Type B pancreatic cell (in vitro differentiated cells): ENCODE data around the gene FARP1. TPM values are rescaled to one million over a fixed set of nuclear protein-coding genes. Genes with fewer than 3 reads are reported as not detected.

Experiments used
- DNase-seq: peaks from one replicate; pipeline ENCODE4 v3.0.0; 2021; ENCODE audit warnings: mixed read lengths; ENCODE audit not compliant: unreplicated experiment; ENCODE audit errors: extremely low spot score
- H3K27ac Mint-ChIP-seq: 2 replicates; pipeline ENCODE4 v1.8.0; 2021; ENCODE audit warnings: mild to moderate bottlenecking, mixed read lengths
- H3K27me3 Mint-ChIP-seq: 2 replicates; pipeline ENCODE4 v1.8.0; 2021; ENCODE audit warnings: mixed read lengths
- H3K36me3 Mint-ChIP-seq: 2 replicates; pipeline ENCODE4 v1.8.0; 2021; ENCODE audit warnings: mixed read lengths
- H3K4me1 Mint-ChIP-seq: one replicate; pipeline ENCODE4 v1.8.0; 2021; ENCODE audit warnings: mixed read lengths; ENCODE audit not compliant: unreplicated experiment
- H3K4me3 Mint-ChIP-seq: 2 replicates; pipeline ENCODE4 v1.8.0; 2021; ENCODE audit warnings: mild to moderate bottlenecking, mixed read lengths
- H3K9me3 Mint-ChIP-seq: 2 replicates; pipeline ENCODE4 v1.8.0; 2021; ENCODE audit warnings: mixed read lengths
- total RNA-seq: library from RNA; stranded (reverse); gene quantifications from 2 replicates; pipeline ENCODE4 v1.2.1, GENCODE V29; 2021; ENCODE audit warnings: low replicate concordance
- TF ChIP-seq, protein P1 (sequence below): fragments of 200-600 bp; sonication (generic); conservative IDR thresholded peaks from 2 replicates; pipeline ENCODE4 v1.5.0; 2021; ENCODE audit warnings: antibody characterized with exemption, mild to moderate bottlenecking

FARP1 gene
- total RNA-seq, 1 donor from 2014 or later = 195 TPM

GRCh38 chr13:98495627-98496478 lies 353.0 kb downstream of the FARP1 start:
- no peaks in the 10 kb centered on the region for H3K27me3 Mint-ChIP-seq
- H3K27ac Mint-ChIP-seq = peak overlapping the region; percentile 28
- H3K4me1 Mint-ChIP-seq = peaks cover 68% of the 10 kb centered on the region
- peaks cover 4% of the 10 kb centered on the region for H3K9me3 Mint-ChIP-seq
- H3K36me3 Mint-ChIP-seq = peaks cover 42% of the 10 kb centered on the region
- no peak for DNase-seq
- TF ChIP-seq, protein P1, sequence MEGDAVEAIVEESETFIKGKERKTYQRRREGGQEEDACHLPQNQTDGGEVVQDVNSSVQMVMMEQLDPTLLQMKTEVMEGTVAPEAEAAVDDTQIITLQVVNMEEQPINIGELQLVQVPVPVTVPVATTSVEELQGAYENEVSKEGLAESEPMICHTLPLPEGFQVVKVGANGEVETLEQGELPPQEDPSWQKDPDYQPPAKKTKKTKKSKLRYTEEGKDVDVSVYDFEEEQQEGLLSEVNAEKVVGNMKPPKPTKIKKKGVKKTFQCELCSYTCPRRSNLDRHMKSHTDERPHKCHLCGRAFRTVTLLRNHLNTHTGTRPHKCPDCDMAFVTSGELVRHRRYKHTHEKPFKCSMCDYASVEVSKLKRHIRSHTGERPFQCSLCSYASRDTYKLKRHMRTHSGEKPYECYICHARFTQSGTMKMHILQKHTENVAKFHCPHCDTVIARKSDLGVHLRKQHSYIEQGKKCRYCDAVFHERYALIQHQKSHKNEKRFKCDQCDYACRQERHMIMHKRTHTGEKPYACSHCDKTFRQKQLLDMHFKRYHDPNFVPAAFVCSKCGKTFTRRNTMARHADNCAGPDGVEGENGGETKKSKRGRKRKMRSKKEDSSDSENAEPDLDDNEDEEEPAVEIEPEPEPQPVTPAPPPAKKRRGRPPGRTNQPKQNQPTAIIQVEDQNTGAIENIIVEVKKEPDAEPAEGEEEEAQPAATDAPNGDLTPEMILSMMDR = no peak
- H3K4me3 Mint-ChIP-seq = peak overlapping the region; percentile 51

DNA sequence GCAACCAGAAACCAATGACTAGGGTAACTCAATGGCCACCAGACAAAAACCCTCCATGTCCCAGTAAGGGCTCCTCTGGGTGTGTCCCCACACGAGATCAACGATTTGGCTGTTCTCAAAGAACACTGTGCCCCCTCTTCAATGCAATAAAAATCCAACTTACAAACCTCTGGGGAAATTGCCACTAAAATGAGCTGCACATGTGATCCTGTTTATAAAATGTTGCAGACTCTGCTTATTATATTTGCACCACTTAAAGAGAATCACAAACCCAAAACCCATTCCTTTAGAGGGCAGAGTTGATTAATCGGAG lies 353.5 kb downstream of the FARP1 start:
- Mint-ChIP-seq H3K27ac (peak overlapping the region; percentile 6), H3K4me3 (no peak overlapping the region), H3K36me3 (peaks cover 42% of the 10 kb centered on the region), H3K4me1 (peaks cover 64% of the 10 kb centered on the region), H3K27me3 (no peaks in the 10 kb centered on the region), H3K9me3 (peaks cover 4% of the 10 kb centered on the region)
- no peak for DNase-seq
- TF ChIP-seq, protein P1 = no peak

GRCh38 chr13:98496966-98497365 lies 354.1 kb downstream of the FARP1 start:
- Mint-ChIP-seq H3K9me3 (peaks cover 4% of the 10 kb centered on the region), H3K4me3 (no peak overlapping the region), H3K4me1 (peaks cover 61% of the 10 kb centered on the region), H3K27me3 (no peaks in the 10 kb centered on the region), H3K36me3 (peaks cover 45% of the 10 kb centered on the region), H3K27ac (peak overlapping the region; percentile 6)
- no peak for DNase-seq
- TF ChIP-seq, protein P1 = no peak

DNA sequence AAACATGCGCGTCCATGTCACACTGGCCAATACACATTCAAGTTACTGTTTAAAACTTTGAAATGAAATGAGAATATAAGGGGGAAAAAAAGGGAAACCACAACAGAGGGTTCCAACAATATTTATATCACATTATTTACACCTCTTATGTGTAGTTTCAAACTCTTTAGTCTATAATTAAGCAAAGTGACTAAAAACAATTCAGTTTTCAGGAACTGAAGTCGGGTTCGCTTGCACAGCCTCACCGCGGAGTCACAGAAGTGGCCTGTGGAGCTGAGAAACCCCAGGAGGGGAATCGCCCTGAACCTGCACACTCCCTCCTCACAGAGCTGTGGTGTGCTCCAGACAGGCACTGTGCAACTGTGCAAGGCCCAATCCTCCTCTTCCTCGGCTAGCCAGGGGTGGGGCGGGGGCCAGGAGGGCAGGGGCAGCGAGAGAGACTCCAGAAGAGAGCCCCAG lies 358.1 kb downstream of the FARP1 start:
- TF ChIP-seq, protein P1 = no peak
- Mint-ChIP-seq H3K27me3 (no peaks in the 10 kb centered on the region), H3K27ac (peak overlapping the region; percentile 50), H3K4me1 (peaks cover 68% of the 10 kb centered on the region), H3K36me3 (peaks cover 40% of the 10 kb centered on the region), H3K4me3 (no peak overlapping the region), H3K9me3 (peaks cover 4% of the 10 kb centered on the region)
- no peak for DNase-seq

- no peak overlapping the region for H3K27ac Mint-ChIP-seq
- no peak overlapping the region for H3K4me3 Mint-ChIP-seq
Measured at GRCh38 chr13:98503175-98504028, 360.5 kb downstream of the FARP1 start.

More at GRCh38 chr13:98503175-98504028, 360.5 kb downstream of the FARP1 start:
- H3K27me3 Mint-ChIP-seq = no peaks in the 10 kb centered on the region
- peaks cover 27% of the 10 kb centered on the region for H3K36me3 Mint-ChIP-seq
- DNase-seq = no peak
- TF ChIP-seq, protein P1 = no peak
- no peaks in the 10 kb centered on the region for H3K9me3 Mint-ChIP-seq
- peaks cover 65% of the 10 kb centered on the region for H3K4me1 Mint-ChIP-seq
